HCT116 (cell line): ENCODE results near the gene OTOG. TPM values are rescaled to one million over a fixed set of nuclear protein-coding genes. Genes with fewer than 3 reads are reported as not detected.

ENCODE experiments used
- ATAC-seq: fragments of 200-7000 bp; cut with Tn5 transposase; 2 replicates; pipeline ENCODE4 v1.9.1; 2020; ENCODE audit warnings: mild to moderate bottlenecking, moderate library complexity
- BruUV-seq: library from RNA; stranded (reverse); fragments of 400-500 nt; replicated peaks from 2 replicates; lab custom pipeline; 2021; lab: Mats Ljungman, UMichigan
- CTCF ChIA-PET: fragments of 300-600 bp; sonication (Branson Sonifier 250); formaldehyde crosslinking; loops from one replicate; lab custom pipeline; 2021; ENCODE audit warnings: antibody characterized with exemption; lab: Charles Lee
- POLR2A ChIA-PET: fragments of 300-600, 350-600 bp; sonication (Branson Sonifier 250); formaldehyde crosslinking; loops from one replicate; lab custom pipeline; 2021; ENCODE audit warnings: antibody characterized with exemption; lab: Charles Lee
- RAD21 ChIA-PET, 2 experiments: fragments of 300-600 bp; sonication (Branson Sonifier 250); formaldehyde crosslinking; loops; one replicate each; lab custom pipeline; 2023; ENCODE audit warnings: low total read pairs in 2 of 2; ENCODE audit not compliant: uncharacterized antibody in 2 of 2, unreplicated experiment in 2 of 2, low non-redundant PET in 1 of 2; lab: Charles Lee
- DNase-seq: peaks from one replicate; pipeline ENCODE4 v3.0.0-alpha.2; 2010; ENCODE audit warnings: low read depth, low spot score
- H2AFZ ChIP-seq: fragments of 200-600 bp; shearing (Covaris generic), sonication (generic); 2 replicates; pipeline ENCODE4 v1.6.1; 2017; ENCODE audit warnings: low read depth, mixed run types, mixed read lengths, antibody characterized with exemption, low read length; ENCODE audit not compliant: poor library complexity, severe bottlenecking
- H3K27ac ChIP-seq: 2 replicates; pipeline ENCODE4 v1.5.1; 2012; ENCODE audit warnings: low read depth, low read length
- H3K27me3 ChIP-seq: fragments of 200-600 bp; sonication (generic); 2 replicates; pipeline ENCODE4 v1.6.1; 2016; ENCODE audit warnings: mixed run types, low read length, mixed read lengths; ENCODE audit not compliant: insufficient read depth
- H3K36me3 ChIP-seq, 2 experiments: fragments of 200-500 bp in 1 of 2; fragments of 200-600 bp in 1 of 2; sonication (Bioruptor generic) in 1 of 2; sonication (generic) in 1 of 2; 2 replicates each; pipeline versions ENCODE4 v1.5.1 to v1.6.1; 2014 to 2016; ENCODE audit warnings: low read length in 2 of 2, inconsistent platforms in 1 of 2, mixed read lengths in 1 of 2, mixed run types in 1 of 2; ENCODE audit not compliant: insufficient read depth in 2 of 2, control insufficient read depth in 1 of 2
- H3K4me1 ChIP-seq, 2 experiments: fragments of 200-600 bp in 1 of 2; sonication (generic) in 1 of 2; 2 replicates each; pipeline versions ENCODE4 v1.5.1 to v1.6.1; 2012 to 2017; ENCODE audit warnings: low read length in 2 of 2, inconsistent platforms in 1 of 2, mild to moderate bottlenecking in 1 of 2, mixed read lengths in 1 of 2, mixed run types in 1 of 2, moderate library complexity in 1 of 2; ENCODE audit not compliant: insufficient read depth in 2 of 2, control insufficient read depth in 1 of 2
- H3K4me2 ChIP-seq: fragments of 200-600 bp; sonication (generic); 2 replicates; pipeline ENCODE4 v1.6.1; 2017; ENCODE audit warnings: mixed run types, low read length, mixed read lengths
- H3K4me3 ChIP-seq, 2 experiments: fragments of 200-600 bp in 1 of 2; sonication (generic) in 1 of 2; replicated peaks in 1 of 2; 2 replicates each; pipeline ENCODE4 v1.5.1; 2011 to 2016; ENCODE audit warnings: low read length in 2 of 2, control low read depth in 1 of 2, low read depth in 1 of 2, mild to moderate bottlenecking in 1 of 2, mixed read lengths in 1 of 2, mixed run types in 1 of 2
- H3K79me2 ChIP-seq: fragments of 200-600 bp; sonication (generic); 2 replicates; pipeline ENCODE4 v1.6.1; 2017; ENCODE audit warnings: mild to moderate bottlenecking, mixed run types, low read length, moderate library complexity, mixed read lengths; ENCODE audit not compliant: insufficient read depth
- H3K9ac ChIP-seq: fragments of 200-600 bp; sonication (generic); 2 replicates; pipeline ENCODE4 v1.6.1; 2016; ENCODE audit warnings: low read length, mixed read lengths
- H3K9me2 ChIP-seq: fragments of 200-600 bp; sonication (generic), shearing (Covaris generic); 2 replicates; pipeline ENCODE4 v1.6.1; 2017; ENCODE audit warnings: mixed run types, mild to moderate bottlenecking, moderate library complexity; ENCODE audit not compliant: insufficient read depth
- H3K9me3 ChIP-seq, 2 experiments: fragments of 200-500 bp in 1 of 2; fragments of 200-600 bp in 1 of 2; sonication (Bioruptor generic) in 1 of 2; sonication (generic) in 1 of 2; 2 replicates each; pipeline ENCODE4 v1.6.1; 2014 to 2017; ENCODE audit warnings: low read length in 2 of 2, mixed read lengths in 2 of 2, inconsistent platforms in 1 of 2, low read depth in 1 of 2, mild to moderate bottlenecking in 1 of 2, mixed run types in 1 of 2, moderate library complexity in 1 of 2; ENCODE audit not compliant: control insufficient read depth in 1 of 2, insufficient read depth in 1 of 2
- H4K20me1 ChIP-seq: fragments of 200-600 bp; sonication (generic), shearing (Covaris generic); 2 replicates; pipeline ENCODE4 v1.6.1; 2017; ENCODE audit warnings: mixed run types, mild to moderate bottlenecking, moderate library complexity; ENCODE audit not compliant: insufficient read depth
- CBX3 ChIP-seq: IDR thresholded peaks from 2 replicates; pipeline ENCODE4 v1.6.1; 2012; ENCODE audit warnings: low read depth
- CTCF ChIP-seq, 3 experiments: fragments of 200-600 bp in 1 of 3; sonication (generic) in 1 of 3; IDR thresholded peaks in 2 of 3; conservative IDR thresholded peaks in 1 of 3; 2 replicates each; pipeline ENCODE4 v1.5.1; 2012 to 2017; ENCODE audit warnings: low read depth in 2 of 3, low read length in 2 of 3, antibody characterized with exemption in 1 of 3, borderline replicate concordance in 1 of 3, control low read depth in 1 of 3, mild to moderate bottlenecking in 1 of 3, mixed read lengths in 1 of 3, mixed run types in 1 of 3, moderate library complexity in 1 of 3; ENCODE audit not compliant: insufficient read depth in 1 of 3
- ELF1 ChIP-seq: IDR thresholded peaks from 2 replicates; pipeline ENCODE4 v1.6.1; 2012; ENCODE audit warnings: low read depth, borderline replicate concordance
- EZH2 ChIP-seq: fragments of 200-600 bp; sonication (generic); IDR thresholded peaks from 2 replicates; pipeline ENCODE4 v1.6.1; 2017; ENCODE audit warnings: antibody characterized with exemption, mixed run types
- EZH2phosphoT487 ChIP-seq: fragments of 200-600 bp; IDR thresholded peaks from 2 replicates; pipeline ENCODE4 v1.6.1; 2018; ENCODE audit warnings: antibody characterized with exemption, borderline replicate concordance
- JUND ChIP-seq: IDR thresholded peaks from 2 replicates; pipeline ENCODE4 v1.6.1; 2012
- POLR2A ChIP-seq: IDR thresholded peaks from 2 replicates; pipeline ENCODE4 v1.7.0; 2011; ENCODE audit warnings: borderline replicate concordance; ENCODE audit not compliant: insufficient read depth, insufficient read length; ENCODE audit errors: extremely low read depth
- RAD21 ChIP-seq: IDR thresholded peaks from 2 replicates; pipeline ENCODE4 v1.6.1; 2012; ENCODE audit warnings: low read depth, mild to moderate bottlenecking
- ZNF274 ChIP-seq: fragments of 200-500 bp; sonication (Bioruptor generic); IDR thresholded peaks from 2 replicates; pipeline ENCODE4 v1.6.1; 2014; ENCODE audit warnings: mild to moderate bottlenecking, low read depth, low read length, inconsistent platforms
- intact Hi-C: fragments of 100-400 bp; cut with micrococcal nuclease; formaldehyde crosslinking; loops from 2 replicates; pipeline ENCODE4 v1.10.0; 2022
- total RNA-seq: library from RNA; stranded (reverse); gene quantifications from one replicate; pipeline ENCODE4 v1.2.1, GENCODE V29; 2021; ENCODE audit not compliant: unreplicated experiment
- TF ChIP-seq, protein P1 (sequence below): IDR thresholded peaks from 2 replicates; pipeline ENCODE4 v1.6.1; 2012; ENCODE audit warnings: low read depth

Gene OTOG
- total RNA-seq, 1 experiment from 2014 or later = 0.07 TPM

DNA sequence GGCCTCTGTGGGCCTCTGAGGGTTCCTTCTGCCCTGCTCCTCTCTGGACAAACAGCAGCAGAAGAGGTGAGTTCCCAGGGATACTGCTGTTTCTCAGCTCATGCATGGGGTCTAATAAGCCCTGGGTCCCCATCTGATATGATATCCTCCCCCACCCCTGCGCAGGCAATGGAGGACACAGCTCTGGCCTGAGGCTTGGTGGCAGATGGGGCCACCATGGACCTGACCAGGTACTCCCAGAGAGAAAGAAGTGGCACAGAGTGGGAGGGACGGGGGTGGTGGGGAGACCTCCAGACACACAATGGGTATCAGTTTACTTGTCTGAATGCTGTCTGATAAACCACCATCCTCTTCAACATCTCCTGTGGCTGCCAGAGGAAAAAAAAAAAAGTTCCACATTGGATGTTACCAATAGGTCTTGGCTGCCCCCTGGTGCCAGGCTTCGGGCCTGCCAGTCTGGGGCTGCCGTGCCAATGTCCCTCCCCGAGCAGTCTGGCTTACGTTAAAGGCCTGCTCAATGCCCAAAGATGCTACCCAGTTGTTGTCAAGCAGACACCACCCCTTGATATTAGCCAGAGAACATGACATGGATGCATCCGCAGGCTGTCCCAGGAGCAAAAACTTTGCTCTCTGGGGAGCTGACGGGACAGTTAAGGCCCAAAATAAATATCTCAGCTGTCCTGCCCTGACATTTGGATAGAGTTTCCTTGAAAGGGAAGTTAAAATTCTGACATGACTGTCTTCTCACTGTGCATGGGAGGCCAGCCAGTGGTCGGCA lies 42.5 kb upstream of the OTOG start:
- no TSS peak for BruUV-seq
- no peak overlapping the region for H3K4me3 ChIP-seq
- ATAC-seq = peak; percentile 89
- CTCF ChIA-PET = interaction anchor here (0.8 to 2.8 kb wide), 4 partner anchors 24 to 120 kb away, joined by 3 to 27 read pairs (median 4); no protein-coding TSS in a partner anchor
- H3K27me3 ChIP-seq = no peaks in the 10 kb centered on the region
- no peaks in the 10 kb centered on the region for H3K9me3 ChIP-seq
- no peaks in the 10 kb centered on the region for H3K79me2 ChIP-seq
- H2AFZ ChIP-seq = no peak overlapping the region
- H3K4me1 ChIP-seq = peaks cover 5 to 12% of the 10 kb centered on the region in 2 experiments; a peak in 3 of 4 replicates
- no peak overlapping the region for H3K27ac ChIP-seq
- H3K9me2 ChIP-seq = no peaks in the 10 kb centered on the region
- no peaks in the 10 kb centered on the region for H4K20me1 ChIP-seq
- intact Hi-C loops = loop anchor here (1.0 to 10.0 kb wide), 3 partner anchors 120 to 560 kb away; no protein-coding TSS in a partner anchor
- RAD21 ChIA-PET = interaction anchor here (0.6 to 1.9 kb wide), 4 partner anchors 23 to 282 kb away, joined by 3 to 8 read pairs (median 4); no protein-coding TSS in a partner anchor
- no peak overlapping the region for H3K4me2 ChIP-seq
- H3K36me3 ChIP-seq = no peaks in the 10 kb centered on the region
- no peak for TF ChIP-seq ELF1
- peak; percentile 96 for TF ChIP-seq RAD21
- peak; percentile 91 to 92 (median 91) for TF ChIP-seq CTCF (IDR thresholded peaks at IDR 0.05 in 2 of 3, conservative IDR thresholded peaks at IDR 0.05 in 1 of 3; ENCODE audit: borderline replicate concordance in 1 of 3, insufficient read depth in 1 of 3, low read depth in 2 of 3, low read length in 2 of 3)
- no peak for TF ChIP-seq POLR2A
- POLR2A ChIA-PET = no interaction called here
- peak; percentile 29 for DNase-seq
- no peak overlapping the region for H3K9ac ChIP-seq

GRCh38 chr11:17505146-17505545 lies 41.9 kb upstream of the OTOG start:
- Histone ChIP-seq H2AFZ (no peak overlapping the region), H3K9me2 (no peaks in the 10 kb centered on the region), H3K9ac (no peak overlapping the region), H3K27ac (no peak overlapping the region), H3K4me1 (peaks cover 5 to 12% of the 10 kb centered on the region in 2 experiments; a peak in 3 of 4 replicates), H3K36me3 (no peaks in the 10 kb centered on the region), H3K9me3 (no peaks in the 10 kb centered on the region), H3K79me2 (no peaks in the 10 kb centered on the region), H3K4me2 (no peak overlapping the region), H3K27me3 (no peaks in the 10 kb centered on the region), H4K20me1 (no peaks in the 10 kb centered on the region), H3K4me3 (no peak overlapping the region)
- intact Hi-C loops = loop anchor here (10.0 kb wide), 1 partner anchor 560 kb away; no protein-coding TSS in a partner anchor
- ChIA-PET CTCF (interaction anchor here (0.8 to 2.8 kb wide), 4 partner anchors 23 to 121 kb away, joined by 3 to 27 read pairs (median 4); no protein-coding TSS in a partner anchor), RAD21 (no interaction called here), POLR2A (no interaction called here)
- ATAC-seq (no peak), DNase-seq (no peak)
- no TSS peak for BruUV-seq
- no peak for TF ChIP-seq CBX3
- TF ChIP-seq, protein P1, sequence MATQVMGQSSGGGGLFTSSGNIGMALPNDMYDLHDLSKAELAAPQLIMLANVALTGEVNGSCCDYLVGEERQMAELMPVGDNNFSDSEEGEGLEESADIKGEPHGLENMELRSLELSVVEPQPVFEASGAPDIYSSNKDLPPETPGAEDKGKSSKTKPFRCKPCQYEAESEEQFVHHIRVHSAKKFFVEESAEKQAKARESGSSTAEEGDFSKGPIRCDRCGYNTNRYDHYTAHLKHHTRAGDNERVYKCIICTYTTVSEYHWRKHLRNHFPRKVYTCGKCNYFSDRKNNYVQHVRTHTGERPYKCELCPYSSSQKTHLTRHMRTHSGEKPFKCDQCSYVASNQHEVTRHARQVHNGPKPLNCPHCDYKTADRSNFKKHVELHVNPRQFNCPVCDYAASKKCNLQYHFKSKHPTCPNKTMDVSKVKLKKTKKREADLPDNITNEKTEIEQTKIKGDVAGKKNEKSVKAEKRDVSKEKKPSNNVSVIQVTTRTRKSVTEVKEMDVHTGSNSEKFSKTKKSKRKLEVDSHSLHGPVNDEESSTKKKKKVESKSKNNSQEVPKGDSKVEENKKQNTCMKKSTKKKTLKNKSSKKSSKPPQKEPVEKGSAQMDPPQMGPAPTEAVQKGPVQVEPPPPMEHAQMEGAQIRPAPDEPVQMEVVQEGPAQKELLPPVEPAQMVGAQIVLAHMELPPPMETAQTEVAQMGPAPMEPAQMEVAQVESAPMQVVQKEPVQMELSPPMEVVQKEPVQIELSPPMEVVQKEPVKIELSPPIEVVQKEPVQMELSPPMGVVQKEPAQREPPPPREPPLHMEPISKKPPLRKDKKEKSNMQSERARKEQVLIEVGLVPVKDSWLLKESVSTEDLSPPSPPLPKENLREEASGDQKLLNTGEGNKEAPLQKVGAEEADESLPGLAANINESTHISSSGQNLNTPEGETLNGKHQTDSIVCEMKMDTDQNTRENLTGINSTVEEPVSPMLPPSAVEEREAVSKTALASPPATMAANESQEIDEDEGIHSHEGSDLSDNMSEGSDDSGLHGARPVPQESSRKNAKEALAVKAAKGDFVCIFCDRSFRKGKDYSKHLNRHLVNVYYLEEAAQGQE = no peak
- TF ChIP-seq JUND = no peak
- TF ChIP-seq EZH2 = no peak
- no peak for TF ChIP-seq ZNF274
- TF ChIP-seq EZH2phosphoT487 = no peak
